Left renal cortex interstitium (tissue), 4 donors: ENCODE data around the gene STAT5A. TPM values are rescaled to one million over a fixed set of nuclear protein-coding genes. Genes with fewer than 3 reads are reported as not detected.
"Not testable (repeated sequence)": the region's sequence is repeated elsewhere in the genome, so short reads cannot be mapped to it uniquely, and the experiment has no call there.

Source experiments
- DNase-seq, 4 donors: peaks; one replicate each; pipeline ENCODE4 v3.0.0-alpha.2; 2013; ENCODE audit warnings: low read depth in 4 of 4, low spot score in 2 of 4, missing footprints in 1 of 4
- polyA plus RNA-seq, 4 donors: library from polyadenylated mRNA; unstranded; fragments of 120-200 nt; gene quantifications; one replicate each; pipeline ENCODE4 v1.2.1, GENCODE V29; 2013; ENCODE audit not compliant: insufficient read length in 4 of 4

The STAT5A gene
- polyA plus RNA-seq, 4 donors, result 5.5 to 8.7 (median 7.4) TPM

DNA sequence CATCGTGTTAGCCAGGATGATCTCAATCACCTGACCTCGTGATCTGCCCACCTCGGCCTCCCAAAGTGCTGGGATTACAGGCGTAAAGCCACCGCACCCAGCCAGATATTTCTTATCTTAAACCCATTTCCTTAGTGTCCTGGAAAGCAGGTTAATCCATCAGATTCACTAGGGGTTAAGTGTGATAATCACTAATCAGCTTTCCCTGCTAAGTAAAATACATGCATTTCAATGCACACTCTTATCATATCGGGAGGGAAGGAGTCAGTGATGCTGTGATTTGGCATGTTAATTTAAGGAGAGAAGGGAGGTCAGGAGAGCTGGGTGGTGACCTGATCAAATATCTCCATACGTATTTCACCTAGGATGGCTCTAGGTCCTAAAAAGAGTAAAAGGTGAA lies 70.8 kb downstream of the STAT5A start:
- DNase-seq, result no peak

DNA sequence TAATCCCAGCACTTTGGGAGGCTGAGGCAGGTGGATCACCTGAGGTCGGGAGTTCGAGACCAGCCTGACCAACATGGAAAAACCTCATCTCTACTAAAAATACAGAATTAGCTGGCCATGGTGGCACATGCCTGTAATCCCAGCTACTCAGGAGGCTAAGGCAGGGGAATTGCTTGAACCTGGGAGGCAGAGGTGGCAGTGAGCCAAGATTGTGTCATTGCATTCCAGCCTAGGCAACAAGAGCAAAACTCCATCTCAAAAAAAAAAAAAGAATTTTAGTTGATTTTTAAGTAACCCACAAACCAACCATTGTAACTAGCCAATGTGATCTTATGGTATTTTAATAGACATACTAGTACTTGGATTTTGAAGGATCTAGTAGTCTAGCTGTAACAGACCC lies 72.1 kb downstream of the STAT5A start:
- not testable (repeated sequence) for DNase-seq

Other genes starting within 250 kb of the STAT5A start
- 1 to 10 TPM; 3.6 to 6.4 (median 4.9) TPM for gene C17orf113, start 237.9 kb upstream of the STAT5A start, polyA plus RNA-seq
- gene ZNF385C, start 190.0 kb upstream of the STAT5A start, polyA plus RNA-seq, result 10 to 100 TPM in 1 of 4 donors, 1 to 10 TPM in 3; 5.2 to 10.0 (median 6.8) TPM
- gene DHX58, start 175.8 kb upstream of the STAT5A start, polyA plus RNA-seq, result 10 to 100 TPM in 2 of 4 donors, 1 to 10 TPM in 2; 8.9 to 11.2 (median 9.8) TPM
- gene KAT2A, start 167.1 kb upstream of the STAT5A start, polyA plus RNA-seq, result 10 to 100 TPM; 45.7 to 78.4 (median 61.9) TPM
- under 1 TPM; 0.14 to 0.56 (median 0.34) TPM for gene HSPB9, start 165.7 kb upstream of the STAT5A start, polyA plus RNA-seq
- gene RAB5C, start 133.5 kb upstream of the STAT5A start, polyA plus RNA-seq, result 100 to 1,000 TPM; 126 to 170 (median 151) TPM
- under 1 TPM; 0.03 to 0.09 (median 0.06) TPM for gene KCNH4, start 107.4 kb upstream of the STAT5A start, polyA plus RNA-seq
- gene HCRT, start 103.0 kb upstream of the STAT5A start, polyA plus RNA-seq, result under 1 TPM in 1 of 4 donors, not detected in 3; 0.41 TPM
- gene GHDC, start 94.0 kb upstream of the STAT5A start, polyA plus RNA-seq, result 10 to 100 TPM; 11.2 to 22.9 (median 19.7) TPM
- 10 to 100 TPM; 35.4 to 56.5 (median 47.8) TPM for gene STAT5B, start 12.1 kb upstream of the STAT5A start, polyA plus RNA-seq
- 10 to 100 TPM; 58.2 to 71.3 (median 61.9) TPM for gene STAT3, start 99.9 kb downstream of the STAT5A start, polyA plus RNA-seq
- 10 to 100 TPM; 58.0 to 85.6 (median 68.6) TPM for gene CAVIN1, start 134.8 kb downstream of the STAT5A start, polyA plus RNA-seq
- gene ATP6V0A1, start 170.4 kb downstream of the STAT5A start, polyA plus RNA-seq, result 10 to 100 TPM; 41.5 to 73.0 (median 57.7) TPM
- gene NAGLU, start 247.7 kb downstream of the STAT5A start, polyA plus RNA-seq, result 10 to 100 TPM; 19.3 to 29.7 (median 25.6) TPM